K562 (cell line): ENCODE measurements around the gene CRY2.

Experiments used
- ESRRA ChIP-seq: fragments of 450-650 bp; IDR thresholded peaks from 2 replicates; pipeline ENCODE4 v1.6.1; 2014; ENCODE audit warnings: low read depth, mild to moderate bottlenecking, moderate library complexity, borderline replicate concordance
- JUND ChIP-seq, 2 experiments: IDR thresholded peaks; 2 replicates in 1 of 2; 3 replicates in 1 of 2; pipeline ENCODE4 v1.6.1; 2011; ENCODE audit warnings: borderline replicate concordance in 2 of 2, low read depth in 2 of 2, low read length in 2 of 2, improper control_type of control experiment in 1 of 2, missing biosample characterization in 1 of 2, missing genetic modification characterization in 1 of 2, missing genetic modification reagents in 1 of 2
- MEF2D ChIP-seq: conservative IDR thresholded peaks from 2 replicates; pipeline ENCODE4 v1.6.1; 2016; ENCODE audit warnings: low read depth, missing genetic modification characterization, missing compliant biosample characterization

- no peak for TF ChIP-seq MEF2D (tag)
- TF ChIP-seq JUND (IDR thresholded peaks at IDR 0.05; ENCODE audit: borderline replicate concordance, low read depth, low read length), result no peak
- no peak for TF ChIP-seq JUND (tag; IDR thresholded peaks at IDR 0.05; ENCODE audit: borderline replicate concordance, low read depth, low read length)
- no peak for TF ChIP-seq ESRRA
These were observed 40.3 kb downstream of the CRY2 start for GRCh38 chr11:45887587-45887986.
